ENCODE measurements around the gene AAGAB.

- TF ChIP-seq POLR2AphosphoS5 (IDR thresholded peaks at IDR 0.05; ENCODE audit: low read depth, low read length): no peak
- no peak for TF ChIP-seq POLR2A (IDR thresholded peaks at IDR 0.05; ENCODE audit: low read depth, low read length)
- TF ChIP-seq TAF1 (IDR thresholded peaks at IDR 0.05; ENCODE audit: low read depth, low read length): no peak
- TF ChIP-seq POU2F2 (IDR thresholded peaks at IDR 0.05; ENCODE audit: low read depth, low read length): no peak
- TF ChIP-seq SPI1 (IDR thresholded peaks at IDR 0.05; ENCODE audit: low read depth, low read length): no peak
- no peak for TF ChIP-seq PAX5 (IDR thresholded peaks at IDR 0.05; ENCODE audit: insufficient read depth, low read length, severe bottlenecking)
Observed at GRCh38 chr15:67207555-67208207, 46.8 kb downstream of the AAGAB start.

Measured in GM12891 (cell line).